Astrocyte (in vitro differentiated cells and primary cell): ENCODE measurements around the gene RPS6KA4. TPM values are rescaled to one million over a fixed set of nuclear protein-coding genes. Genes with fewer than 3 reads are reported as not detected.
A peak's percentile ranks its signal among the peaks of the same experiment; 100 is the strongest.

Experiments
- DNase-seq: peaks from one replicate; pipeline ENCODE4 v3.0.0-alpha.2; 2010; ENCODE audit warnings: low read depth
- FAIRE-seq: peaks from 2 replicates; lab custom pipeline; 2011; peaks lifted over from hg19 to GRCh38; lab: Jason Lieb, UNC
- H2AFZ ChIP-seq: 2 replicates; pipeline ENCODE4 v1.6.0; 2012; ENCODE audit warnings: low read depth, low read length, inconsistent platforms
- H3K27ac ChIP-seq: 2 replicates; pipeline ENCODE4 v1.5.1; 2011; ENCODE audit warnings: low read depth, low read length, inconsistent platforms
- H3K27me3 ChIP-seq: 2 replicates; pipeline ENCODE4 v1.6.0; 2011; ENCODE audit warnings: low read length, inconsistent platforms; ENCODE audit not compliant: insufficient read depth
- H3K36me3 ChIP-seq: 2 replicates; pipeline ENCODE4 v1.5.1; 2011; ENCODE audit warnings: low read length, inconsistent platforms; ENCODE audit not compliant: insufficient read depth
- H3K4me1 ChIP-seq: 2 replicates; pipeline ENCODE4 v1.5.1; 2011; ENCODE audit warnings: low read length, inconsistent platforms; ENCODE audit not compliant: insufficient read depth
- H3K4me2 ChIP-seq: 2 replicates; pipeline ENCODE4 v1.6.0; 2012; ENCODE audit warnings: low read length, inconsistent platforms
- H3K4me3 ChIP-seq: 2 replicates; pipeline ENCODE4 v1.5.1; 2011; ENCODE audit warnings: low read depth, mild to moderate bottlenecking, low read length, inconsistent platforms; ENCODE audit not compliant: insufficient read depth
- H3K79me2 ChIP-seq: 2 replicates; pipeline ENCODE4 v1.6.0; 2012; ENCODE audit warnings: mild to moderate bottlenecking, low read length, inconsistent platforms; ENCODE audit not compliant: insufficient read depth
- H3K9ac ChIP-seq: 2 replicates; pipeline ENCODE4 v1.6.0; 2012; ENCODE audit warnings: mild to moderate bottlenecking, low read length, inconsistent platforms
- H3K9me3 ChIP-seq: 2 replicates; pipeline ENCODE4 v1.5.1; 2012; ENCODE audit warnings: low read depth, mild to moderate bottlenecking, low read length, inconsistent platforms; ENCODE audit not compliant: insufficient read depth
- H4K20me1 ChIP-seq: 2 replicates; pipeline ENCODE4 v1.6.0; 2012; ENCODE audit warnings: low read length, inconsistent platforms; ENCODE audit not compliant: insufficient read depth
- H3K27ac Mint-ChIP-seq: one replicate; pipeline ENCODE4 v1.8.0; 2021; ENCODE audit warnings: mild to moderate bottlenecking, mixed read lengths; ENCODE audit not compliant: unreplicated experiment
- H3K27me3 Mint-ChIP-seq: one replicate; pipeline ENCODE4 v1.8.0; 2021; ENCODE audit warnings: low read depth, mixed read lengths; ENCODE audit not compliant: unreplicated experiment
- H3K36me3 Mint-ChIP-seq: one replicate; pipeline ENCODE4 v1.8.0; 2021; ENCODE audit warnings: low read depth, mixed read lengths; ENCODE audit not compliant: unreplicated experiment
- H3K4me1 Mint-ChIP-seq: one replicate; pipeline ENCODE4 v1.8.0; 2021; ENCODE audit warnings: low read depth, mixed read lengths; ENCODE audit not compliant: unreplicated experiment
- H3K4me3 Mint-ChIP-seq: one replicate; pipeline ENCODE4 v1.8.0; 2021; ENCODE audit warnings: mild to moderate bottlenecking, moderate library complexity, mixed read lengths; ENCODE audit not compliant: unreplicated experiment
- H3K9me3 Mint-ChIP-seq: one replicate; pipeline ENCODE4 v1.8.0; 2021; ENCODE audit warnings: mild to moderate bottlenecking, mixed read lengths; ENCODE audit not compliant: unreplicated experiment
- EZH2 ChIP-seq: IDR thresholded peaks from 2 replicates; pipeline ENCODE4 v1.6.1; 2012; ENCODE audit warnings: mild to moderate bottlenecking, low read length, inconsistent platforms; ENCODE audit not compliant: insufficient read depth
- total RNA-seq: library from RNA; stranded (reverse); gene quantifications from 2 replicates; pipeline ENCODE4 v1.2.1, GENCODE V29; 2021
- TF ChIP-seq, protein P1 (sequence below): IDR thresholded peaks from 2 replicates; pipeline ENCODE4 v1.5.1; 2011; ENCODE audit warnings: low read depth, mild to moderate bottlenecking, inconsistent platforms, low read length, moderate library complexity; ENCODE audit not compliant: insufficient read depth

Gene RPS6KA4
- total RNA-seq, 1 donor from 2014 or later = 36.2 TPM

GRCh38 chr11:64340671-64341335, 18.2 kb upstream of the RPS6KA4 start:
- no peaks in the 10 kb centered on the region for H3K36me3 ChIP-seq
- H3K27ac ChIP-seq = no peak overlapping the region
- Mint-ChIP-seq H3K27me3 (peaks cover 16% of the 10 kb centered on the region), H3K9me3 (no peaks in the 10 kb centered on the region), H3K36me3 (no peaks in the 10 kb centered on the region), H3K27ac (no peak overlapping the region), H3K4me3 (no peak overlapping the region), H3K4me1 (no peaks in the 10 kb centered on the region)
- H3K9me3 ChIP-seq = no peaks in the 10 kb centered on the region
- no peak for FAIRE-seq
- TF ChIP-seq, protein P1, sequence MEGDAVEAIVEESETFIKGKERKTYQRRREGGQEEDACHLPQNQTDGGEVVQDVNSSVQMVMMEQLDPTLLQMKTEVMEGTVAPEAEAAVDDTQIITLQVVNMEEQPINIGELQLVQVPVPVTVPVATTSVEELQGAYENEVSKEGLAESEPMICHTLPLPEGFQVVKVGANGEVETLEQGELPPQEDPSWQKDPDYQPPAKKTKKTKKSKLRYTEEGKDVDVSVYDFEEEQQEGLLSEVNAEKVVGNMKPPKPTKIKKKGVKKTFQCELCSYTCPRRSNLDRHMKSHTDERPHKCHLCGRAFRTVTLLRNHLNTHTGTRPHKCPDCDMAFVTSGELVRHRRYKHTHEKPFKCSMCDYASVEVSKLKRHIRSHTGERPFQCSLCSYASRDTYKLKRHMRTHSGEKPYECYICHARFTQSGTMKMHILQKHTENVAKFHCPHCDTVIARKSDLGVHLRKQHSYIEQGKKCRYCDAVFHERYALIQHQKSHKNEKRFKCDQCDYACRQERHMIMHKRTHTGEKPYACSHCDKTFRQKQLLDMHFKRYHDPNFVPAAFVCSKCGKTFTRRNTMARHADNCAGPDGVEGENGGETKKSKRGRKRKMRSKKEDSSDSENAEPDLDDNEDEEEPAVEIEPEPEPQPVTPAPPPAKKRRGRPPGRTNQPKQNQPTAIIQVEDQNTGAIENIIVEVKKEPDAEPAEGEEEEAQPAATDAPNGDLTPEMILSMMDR = no peak
- TF ChIP-seq EZH2 = no peak
- H2AFZ ChIP-seq = no peak overlapping the region
- H3K27me3 ChIP-seq = no peaks in the 10 kb centered on the region
- no peak overlapping the region for H3K9ac ChIP-seq
- no peaks in the 10 kb centered on the region for H4K20me1 ChIP-seq
- no peak overlapping the region for H3K4me2 ChIP-seq
- H3K4me1 ChIP-seq = peaks cover 8% of the 10 kb centered on the region
- H3K79me2 ChIP-seq = no peaks in the 10 kb centered on the region
- no peak for DNase-seq
- no peak overlapping the region for H3K4me3 ChIP-seq

DNA sequence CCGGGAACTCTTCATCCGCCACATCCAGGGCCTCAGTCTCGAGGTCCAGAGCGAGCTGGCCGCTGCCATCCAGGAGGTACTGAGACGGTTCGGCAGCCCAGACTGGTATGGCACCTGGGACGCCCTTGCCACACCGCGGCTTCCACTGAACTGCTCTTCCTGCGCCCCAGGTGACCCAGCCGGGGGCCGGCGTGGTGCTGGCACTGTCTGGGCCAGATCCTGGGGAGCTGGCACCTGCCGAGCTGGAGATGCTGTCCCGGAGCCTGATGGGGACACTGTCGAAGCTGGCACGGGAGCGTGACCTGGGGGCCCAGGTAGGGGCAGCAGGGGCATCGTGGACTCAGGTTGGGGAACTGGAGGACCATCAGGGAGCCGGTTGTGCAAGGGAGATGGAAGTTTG, 17.5 kb upstream of the RPS6KA4 start:
- Histone ChIP-seq H3K4me2 (no peak overlapping the region), H3K27me3 (no peaks in the 10 kb centered on the region), H3K9ac (no peak overlapping the region), H3K9me3 (no peaks in the 10 kb centered on the region), H4K20me1 (no peaks in the 10 kb centered on the region), H3K79me2 (no peaks in the 10 kb centered on the region), H3K27ac (no peak overlapping the region), H3K4me3 (no peak overlapping the region), H3K36me3 (no peaks in the 10 kb centered on the region), H3K4me1 (peaks cover 8% of the 10 kb centered on the region), H2AFZ (no peak overlapping the region)
- Mint-ChIP-seq H3K4me3 (no peak overlapping the region), H3K36me3 (no peaks in the 10 kb centered on the region), H3K9me3 (no peaks in the 10 kb centered on the region), H3K4me1 (no peaks in the 10 kb centered on the region), H3K27ac (peak overlapping the region; percentile 7), H3K27me3 (peaks cover 19% of the 10 kb centered on the region)
- DNase-seq (no peak), FAIRE-seq (no peak)
- TF ChIP-seq, protein P1 = no peak
- no peak for TF ChIP-seq EZH2
